Activated effector memory CD4-positive, alpha-beta T cell treated with anti-CD3 and anti-CD28 coated beads, Interleukin-2, amount 50 U/mL, for 16 hours (primary cell): ENCODE results near the gene TAF4B.
"Not testable (repeated sequence)": the region's sequence is repeated elsewhere in the genome, so short reads cannot be mapped to it uniquely, and the experiment has no call there.

Experiments used
- DNase-seq: peaks from one replicate; pipeline ENCODE4 v3.0.0-alpha.2; 2020

Gene TAF4B

GRCh38 chr18:26309281-26309680 is 83.0 kb downstream of the TAF4B start:
- DNase-seq = no peak

- no peak for DNase-seq
Observed at GRCh38 chr18:26312199-26312598, 86.0 kb downstream of the TAF4B start.

- no peak for DNase-seq
Observed at GRCh38 chr18:26317398-26317797, 91.2 kb downstream of the TAF4B start.

- no peak for DNase-seq
Observed at GRCh38 chr18:26320686-26321085, 94.4 kb downstream of the TAF4B start.

- DNase-seq = no peak
Observed at GRCh38 chr18:26322890-26323653, 96.8 kb downstream of the TAF4B start.

GRCh38 chr18:26325771-26326170 is 99.5 kb downstream of the TAF4B start:
- DNase-seq = no peak

GRCh38 chr18:26327062-26327461 is 100.8 kb downstream of the TAF4B start:
- DNase-seq = no peak

GRCh38 chr18:26332991-26333390 is 106.7 kb downstream of the TAF4B start:
- DNase-seq = no peak

- DNase-seq = no peak
Observed at GRCh38 chr18:26335156-26335555, 108.9 kb downstream of the TAF4B start.

GRCh38 chr18:26335571-26336487 is 109.6 kb downstream of the TAF4B start:
- DNase-seq = no peak

GRCh38 chr18:26336572-26336971 is 110.3 kb downstream of the TAF4B start:
- DNase-seq = no peak

GRCh38 chr18:26342646-26343045 is 116.4 kb downstream of the TAF4B start:
- no peak for DNase-seq

- no peak for DNase-seq
Observed at GRCh38 chr18:26350961-26351360, 124.7 kb downstream of the TAF4B start.

GRCh38 chr18:26356045-26356785 is 130.0 kb downstream of the TAF4B start:
- DNase-seq = no peak

- no peak for DNase-seq
Observed at GRCh38 chr18:26357960-26358359, 131.7 kb downstream of the TAF4B start.

GRCh38 chr18:26362021-26362420 is 135.8 kb downstream of the TAF4B start:
- no peak for DNase-seq

- DNase-seq = no peak
Observed at GRCh38 chr18:26367425-26367824, 141.2 kb downstream of the TAF4B start.

GRCh38 chr18:26370037-26370436 is 143.8 kb downstream of the TAF4B start:
- DNase-seq = no peak

- DNase-seq = no peak
Observed at GRCh38 chr18:26376105-26376504, 149.9 kb downstream of the TAF4B start.

- DNase-seq = no peak
Observed at GRCh38 chr18:26378701-26379100, 152.5 kb downstream of the TAF4B start.

GRCh38 chr18:26381555-26381954 is 155.3 kb downstream of the TAF4B start:
- DNase-seq = not testable (repeated sequence)

GRCh38 chr18:26383454-26384270 is 157.4 kb downstream of the TAF4B start:
- no peak for DNase-seq
